ENCODE data around the gene RUSC1.
"Not testable (repeated sequence)": the region's sequence is repeated elsewhere in the genome, so short reads cannot be mapped to it uniquely, and the experiment has no call there.

RUSC1 gene

DNA sequence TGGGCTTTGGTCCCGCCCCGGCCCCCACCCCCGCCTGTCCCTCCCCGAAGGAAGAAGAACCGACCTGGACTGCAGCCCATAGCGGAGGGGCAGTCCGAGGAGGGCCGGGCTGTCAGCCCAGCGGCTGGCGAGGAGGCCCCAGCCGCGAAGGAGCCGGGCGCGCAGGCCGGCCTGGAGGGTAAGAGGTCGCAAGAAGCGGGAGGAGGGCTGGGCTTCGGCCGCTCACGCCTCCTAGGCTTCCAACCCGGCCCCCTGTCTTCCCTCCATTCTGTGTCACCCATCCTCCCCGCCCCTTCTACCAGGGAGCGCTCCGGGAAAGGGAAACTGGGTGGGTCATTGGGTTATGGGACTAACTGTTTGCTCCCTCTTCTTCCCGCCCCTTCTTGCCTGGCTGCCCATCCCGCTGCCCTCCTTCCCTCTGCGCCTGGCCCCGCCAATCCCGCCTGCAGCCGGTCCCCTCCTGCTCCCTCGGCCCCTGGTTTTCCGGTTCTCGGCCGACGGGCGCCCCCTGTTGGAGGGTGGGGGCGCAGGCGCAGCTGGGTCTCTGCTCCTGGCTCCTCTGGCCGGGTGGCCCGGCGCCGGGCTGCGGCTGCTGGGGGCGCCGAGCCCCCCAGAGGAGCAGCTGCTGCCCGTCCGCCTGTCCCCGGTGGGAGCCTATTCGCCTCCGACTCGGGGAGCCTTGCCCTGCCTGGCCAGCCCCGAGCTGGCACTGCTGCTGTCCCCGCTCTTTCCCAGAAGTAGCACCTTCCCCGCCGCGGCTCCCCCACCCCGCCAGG, 2.4 kb downstream of the RUSC1 start:
- peak; percentile 77 for DNase-seq (ENCODE audit: low read depth)

DNA sequence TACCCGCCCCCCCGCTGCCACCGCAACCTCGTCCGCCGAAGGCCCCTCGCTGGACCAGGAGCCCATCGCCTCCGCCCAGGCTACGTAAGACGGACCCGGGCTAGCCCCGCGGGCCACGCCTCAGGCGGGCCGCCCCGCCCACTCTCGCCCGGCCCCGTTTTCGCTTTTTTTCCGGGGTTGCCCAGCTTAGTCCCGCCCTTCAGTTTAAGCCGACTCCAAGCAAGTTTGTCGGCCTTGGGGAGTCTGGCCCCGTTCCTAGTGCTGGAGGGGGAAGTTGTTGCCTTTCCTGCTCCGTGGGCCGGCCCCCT, 3.0 kb downstream of the RUSC1 start:
- peak; percentile 57 for DNase-seq (ENCODE audit: low read depth)

DNA sequence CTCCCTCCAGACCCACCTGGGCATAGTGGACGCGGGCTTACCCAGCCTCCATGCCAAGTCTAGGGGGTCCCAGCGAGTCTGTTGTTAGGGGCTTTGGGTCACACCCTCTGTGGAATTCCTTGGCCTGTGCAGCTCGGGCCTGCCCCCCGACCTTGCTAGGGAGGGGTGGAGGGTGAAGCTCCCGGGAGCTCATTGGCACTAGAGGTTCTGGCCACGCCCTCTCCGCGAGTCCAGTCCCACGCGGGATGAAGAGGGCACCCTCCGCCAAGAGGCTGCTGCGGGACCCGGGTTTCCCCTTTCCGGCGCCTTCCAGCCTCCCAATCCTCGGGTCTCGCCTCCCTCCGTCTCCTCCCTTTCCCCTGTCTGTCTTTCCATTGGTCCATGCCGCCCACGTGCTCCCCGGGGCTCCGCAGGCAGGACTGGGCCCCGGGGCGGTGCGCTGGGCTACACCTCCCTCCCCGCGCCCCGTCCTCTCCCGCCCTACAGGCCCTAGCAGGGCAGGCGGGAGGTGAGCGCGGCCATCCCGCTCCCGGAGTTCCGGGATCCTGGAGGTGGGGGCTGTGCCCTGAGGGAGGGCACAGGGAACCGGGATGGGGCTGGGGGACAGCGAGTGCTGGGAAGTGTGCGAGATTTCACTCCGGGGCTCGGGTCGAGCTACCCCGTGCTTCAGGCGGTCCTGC, 3.5 kb downstream of the RUSC1 start:
- DNase-seq (ENCODE audit: low read depth): peak; percentile 82

DNA sequence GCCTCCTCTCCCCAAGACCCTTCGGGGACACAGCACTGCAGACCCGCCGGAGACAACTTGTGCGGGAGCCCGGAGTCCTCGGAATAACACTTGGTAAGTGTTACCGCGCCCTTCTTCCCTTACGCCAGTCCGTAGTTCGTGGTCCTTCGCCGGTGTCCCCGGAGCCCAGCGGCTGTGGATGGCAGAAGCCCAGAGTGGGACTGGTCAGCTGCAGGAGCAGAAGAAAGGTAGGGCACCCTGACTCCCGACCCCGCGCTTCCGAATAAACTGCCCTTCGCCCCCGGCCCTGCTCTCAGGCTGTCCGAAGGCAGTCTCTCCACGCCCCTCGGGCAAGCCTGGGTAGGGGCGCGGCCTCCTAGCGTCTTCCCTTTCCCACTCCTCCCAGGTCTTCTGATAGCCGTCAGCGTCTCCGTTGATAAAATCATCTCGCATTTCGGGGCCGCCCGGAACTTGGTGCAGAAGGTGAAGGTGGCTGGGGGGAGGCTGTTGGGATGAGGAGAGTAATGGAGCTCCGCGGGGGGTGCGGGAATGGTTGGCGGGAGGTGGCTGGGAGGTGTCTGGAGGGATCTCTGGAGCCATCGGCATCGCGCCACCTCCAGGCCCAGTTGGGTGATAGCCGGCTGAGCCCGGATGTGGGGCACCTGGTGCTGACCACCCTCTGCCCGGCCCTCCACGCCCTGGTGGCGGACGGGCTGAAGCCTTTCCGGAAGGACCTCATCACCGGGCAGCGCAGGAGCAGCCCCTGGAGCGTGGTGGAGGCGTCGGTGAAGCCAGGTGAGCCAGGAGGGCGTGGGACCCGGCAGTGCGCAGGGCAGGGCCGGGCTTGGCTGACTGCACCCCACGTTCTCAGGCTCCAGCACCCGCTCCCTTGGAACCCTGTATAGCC, 4.3 kb downstream of the RUSC1 start:
- DNase-seq (ENCODE audit: low read depth): no peak

DNA sequence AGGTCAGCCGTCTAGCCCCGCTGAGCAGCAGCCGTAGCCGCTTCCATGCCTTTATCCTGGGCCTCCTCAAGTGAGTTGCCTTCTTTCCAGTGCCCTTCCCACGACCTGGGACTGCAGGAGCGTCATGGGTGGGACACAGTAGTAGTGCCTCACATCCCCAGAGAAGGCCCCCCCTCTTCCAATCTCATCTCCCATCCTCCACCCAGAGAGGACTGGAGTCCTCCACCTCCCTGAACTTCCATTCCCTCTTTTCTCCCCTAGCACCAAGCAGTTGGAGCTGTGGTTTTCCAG, 4.9 kb downstream of the RUSC1 start:
- no peak for DNase-seq (ENCODE audit: low read depth)

DNA sequence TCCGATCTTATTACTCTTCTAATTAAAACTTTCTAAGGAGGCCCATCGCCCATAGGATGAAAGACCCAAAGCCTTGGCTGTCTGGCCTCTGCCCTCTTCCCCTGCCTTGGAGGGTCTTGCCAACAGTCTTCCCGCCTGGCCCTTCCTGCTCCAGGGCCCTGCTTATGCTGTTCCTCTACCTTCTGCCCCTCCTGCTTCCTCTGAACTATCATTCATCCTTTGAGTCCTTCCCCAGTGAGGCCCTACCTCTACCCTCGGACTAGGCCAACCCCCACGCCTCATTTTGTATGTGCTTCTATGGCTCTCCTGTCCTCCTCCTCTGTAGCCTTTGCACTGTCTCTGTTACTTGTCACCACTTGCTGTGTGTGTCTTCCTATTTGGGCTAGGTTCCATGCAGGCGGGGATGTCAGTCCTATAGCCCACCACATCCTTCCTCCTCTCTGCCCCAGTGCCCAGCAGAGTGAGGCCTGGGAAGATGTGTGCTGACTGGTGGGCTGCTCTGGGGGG, 5.4 kb downstream of the RUSC1 start:
- no peak for DNase-seq (ENCODE audit: low read depth)

DNA sequence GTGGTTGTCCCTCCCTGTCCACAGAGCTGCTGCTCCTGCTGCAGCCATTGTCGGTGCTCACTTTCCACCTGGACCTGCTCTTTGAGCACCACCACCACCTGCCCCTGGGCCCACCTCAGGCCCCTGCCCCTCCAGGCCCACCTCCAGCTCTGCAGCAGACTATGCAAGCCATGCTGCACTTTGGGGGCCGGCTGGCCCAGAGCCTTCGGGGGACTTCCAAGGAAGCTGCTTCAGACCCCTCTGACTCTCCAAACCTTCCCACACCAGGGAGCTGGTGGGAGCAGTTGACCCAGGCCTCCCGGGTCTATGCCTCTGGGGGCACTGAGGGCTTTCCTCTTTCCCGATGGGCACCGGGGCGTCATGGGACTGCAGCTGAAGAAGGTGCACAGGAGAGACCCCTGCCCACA, 5.9 kb downstream of the RUSC1 start:
- no peak for DNase-seq (ENCODE audit: low read depth)

DNA sequence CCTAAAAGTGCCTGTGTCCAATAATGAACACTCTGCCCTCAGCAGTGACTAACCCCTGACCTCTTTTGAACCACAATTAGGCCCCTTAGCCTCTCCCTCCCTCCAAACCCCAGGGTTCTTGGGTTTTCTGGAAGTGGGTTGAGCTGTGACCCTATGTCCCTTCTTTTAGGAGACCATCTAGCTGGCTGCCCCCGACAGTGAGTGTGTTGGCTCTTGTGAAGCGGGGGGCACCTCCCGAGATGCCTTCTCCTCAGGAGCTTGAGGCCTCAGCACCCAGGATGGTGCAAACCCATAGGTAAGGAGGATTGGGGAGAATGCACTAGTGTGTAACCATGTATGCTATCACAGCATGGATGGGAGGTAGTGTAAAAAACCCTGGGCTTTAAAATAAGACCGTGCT, 7.3 kb downstream of the RUSC1 start:
- no peak for DNase-seq (ENCODE audit: low read depth)

DNA sequence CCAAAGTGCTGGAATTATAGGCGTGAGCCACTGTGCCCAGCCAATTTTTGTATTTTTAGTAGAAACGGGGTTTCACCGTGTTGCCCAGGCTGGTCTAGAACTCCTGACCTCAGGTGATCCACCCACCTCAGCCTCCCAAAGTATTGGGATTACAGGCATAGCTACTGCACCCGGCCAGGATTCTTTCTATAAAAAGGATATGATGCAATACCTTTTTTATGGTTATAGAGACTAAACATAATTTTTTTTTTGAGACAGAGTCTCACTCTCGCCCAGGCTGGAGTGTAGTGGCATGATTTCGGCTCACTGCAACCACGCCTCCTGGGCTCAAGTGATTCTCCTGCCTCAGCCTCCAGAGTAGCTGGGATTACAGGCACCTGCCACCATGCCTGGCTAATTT, 8.2 kb downstream of the RUSC1 start:
- not testable (repeated sequence) for DNase-seq (ENCODE audit: low read depth)

DNA sequence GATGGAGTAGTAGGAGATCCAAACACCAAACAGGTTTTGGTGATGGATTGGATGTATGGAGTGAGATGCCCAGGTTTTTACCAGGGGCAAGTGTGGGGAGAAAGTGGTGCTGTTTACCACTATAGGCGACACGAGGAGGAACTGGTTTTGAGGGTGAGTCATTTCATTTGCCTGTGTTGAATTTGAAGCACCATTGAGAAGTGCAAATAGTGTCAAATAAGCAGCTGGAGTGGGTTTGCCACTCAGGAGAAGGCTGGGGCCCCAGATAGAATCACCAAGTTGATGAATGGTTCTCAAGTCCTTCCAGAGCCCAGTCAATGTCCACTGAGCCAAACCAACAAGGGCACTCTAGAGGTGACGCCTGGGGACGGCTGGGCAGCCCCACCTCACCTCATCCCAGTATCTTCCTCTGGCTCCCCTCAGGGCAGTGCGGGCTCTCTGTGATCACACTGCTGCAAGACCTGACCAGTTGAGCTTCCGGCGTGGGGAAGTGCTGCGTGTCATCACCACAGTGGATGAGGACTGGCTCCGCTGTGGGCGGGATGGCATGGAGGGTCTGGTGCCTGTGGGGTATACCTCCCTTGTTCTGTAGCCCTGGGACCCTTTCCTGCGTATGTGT, 9.4 kb downstream of the RUSC1 start:
- no peak for DNase-seq (ENCODE audit: low read depth)

DNA sequence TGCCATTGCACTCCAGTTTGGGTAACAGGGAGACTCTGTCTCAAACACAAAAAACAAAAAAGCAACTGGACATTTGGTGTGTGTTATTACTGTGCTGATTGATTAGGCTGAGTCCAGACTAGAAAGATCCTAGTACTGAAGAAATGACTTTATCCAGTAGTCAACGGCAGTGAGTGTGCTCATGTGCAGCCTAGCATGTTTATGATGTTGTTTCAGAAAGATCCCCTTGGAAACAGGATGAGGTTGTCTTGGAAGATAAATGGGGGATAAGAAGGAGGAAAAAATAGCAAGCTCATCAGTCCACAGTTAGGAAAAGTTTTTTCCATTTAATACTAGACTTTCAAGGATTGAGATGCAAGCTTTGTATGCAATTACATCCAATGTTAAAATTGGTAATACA, 14.3 kb downstream of the RUSC1 start:
- no peak for DNase-seq (ENCODE audit: low read depth)

DNA sequence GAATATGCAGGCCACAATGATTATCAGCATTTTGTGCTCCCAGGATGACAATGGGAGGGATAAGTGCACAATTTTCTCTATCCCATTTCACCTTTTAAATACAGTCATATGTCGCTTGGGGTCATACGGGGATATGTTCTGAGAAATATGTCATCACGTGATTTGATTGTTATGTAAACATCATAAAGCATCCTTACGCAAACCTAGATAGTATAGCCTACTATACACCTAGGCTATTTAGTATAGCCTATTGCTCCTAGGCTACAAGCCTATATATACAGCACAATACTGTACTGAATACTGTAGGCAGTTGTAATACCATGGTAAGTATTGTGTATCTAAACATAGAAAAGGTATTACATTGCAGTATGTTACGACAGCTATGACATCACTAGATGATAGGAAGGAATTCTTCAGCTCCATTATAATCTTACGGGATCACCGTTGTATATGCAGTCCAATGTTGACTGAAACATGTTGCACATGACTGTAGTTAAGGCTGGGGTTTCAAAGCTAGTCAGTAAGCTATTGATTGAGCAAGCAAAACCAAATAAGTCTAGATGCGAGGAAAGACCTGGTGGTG, 18.9 kb downstream of the RUSC1 start:
- DNase-seq (ENCODE audit: low read depth): no peak

DNA sequence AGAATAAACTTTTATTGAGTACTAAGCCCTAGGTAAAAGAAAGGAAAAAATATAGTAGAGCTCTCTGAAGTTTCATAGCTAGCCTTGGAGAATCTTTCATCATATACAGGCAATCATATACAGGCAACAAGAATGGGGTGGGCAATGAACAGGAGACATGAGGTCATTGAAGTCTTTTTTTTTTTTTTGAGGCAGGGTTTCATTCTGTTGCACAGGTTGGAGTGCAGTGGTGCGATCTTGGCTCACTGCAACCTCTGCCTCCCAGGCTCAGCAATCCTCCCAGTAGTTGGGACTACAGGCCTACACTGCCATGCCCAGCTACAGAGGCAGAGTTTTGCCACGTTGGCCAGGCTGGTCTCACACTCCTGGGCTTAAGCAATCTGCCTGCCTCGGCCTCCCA, 22.1 kb downstream of the RUSC1 start:
- DNase-seq (ENCODE audit: low read depth): no peak

DNA sequence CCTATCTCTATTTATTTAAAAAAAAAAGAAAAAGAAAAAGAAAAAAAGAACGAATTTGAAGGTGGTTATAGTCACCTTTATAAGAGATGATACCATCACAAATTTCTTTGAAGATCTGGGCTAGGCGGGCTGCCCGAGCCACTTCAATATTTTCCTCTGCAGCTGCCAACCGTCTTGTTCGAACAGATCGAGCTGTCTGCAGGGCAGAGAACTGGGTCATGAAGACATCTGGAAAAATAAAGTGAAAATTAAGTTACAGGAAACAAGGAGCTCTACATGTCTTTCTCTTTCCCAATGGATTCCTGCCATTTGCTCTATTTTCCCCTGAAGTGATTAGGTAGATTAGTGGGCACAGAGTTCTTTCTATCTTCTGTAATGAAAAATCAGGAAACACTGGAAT, 31.9 kb downstream of the RUSC1 start:
- DNase-seq (ENCODE audit: low read depth): no peak

DNA sequence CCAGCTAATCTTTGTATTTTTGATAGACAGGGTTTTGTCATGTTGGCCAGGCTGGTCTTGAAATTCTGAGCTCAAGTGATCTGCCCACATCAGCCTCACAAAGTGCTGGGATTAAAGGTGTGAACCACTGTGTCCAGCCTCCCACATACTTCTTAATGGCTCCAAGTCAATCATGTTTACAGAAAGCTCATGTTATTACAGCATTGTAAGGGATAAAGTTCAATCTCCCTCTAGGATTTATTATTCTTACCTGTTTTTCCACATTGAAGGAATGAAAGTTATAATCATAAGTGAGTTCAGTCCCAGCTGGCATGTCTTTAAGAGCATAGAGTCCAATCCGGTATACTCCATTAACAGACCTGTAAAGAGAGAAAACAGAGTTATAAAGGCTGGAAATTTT, 39.4 kb downstream of the RUSC1 start:
- no peak for DNase-seq (ENCODE audit: low read depth)

DNA sequence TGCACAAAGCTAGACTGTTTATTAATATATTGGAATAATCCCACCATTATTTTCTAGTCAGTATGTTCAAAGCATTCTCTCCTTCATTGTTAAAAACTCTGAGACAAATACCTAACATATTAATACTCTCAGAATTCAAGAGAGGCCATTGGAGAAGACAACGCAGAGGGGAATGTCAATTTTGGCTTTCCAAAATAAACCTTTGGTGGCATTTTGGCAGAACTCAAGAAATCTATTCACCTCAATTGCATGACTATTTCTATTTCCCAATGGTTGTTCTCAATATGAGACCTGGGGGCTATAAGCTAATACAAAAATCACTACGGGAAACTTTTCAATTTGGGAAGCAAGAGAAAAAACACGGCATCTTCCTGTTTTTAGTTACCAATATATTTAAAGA, 58.5 kb downstream of the RUSC1 start:
- no peak for DNase-seq (ENCODE audit: low read depth)

DNA sequence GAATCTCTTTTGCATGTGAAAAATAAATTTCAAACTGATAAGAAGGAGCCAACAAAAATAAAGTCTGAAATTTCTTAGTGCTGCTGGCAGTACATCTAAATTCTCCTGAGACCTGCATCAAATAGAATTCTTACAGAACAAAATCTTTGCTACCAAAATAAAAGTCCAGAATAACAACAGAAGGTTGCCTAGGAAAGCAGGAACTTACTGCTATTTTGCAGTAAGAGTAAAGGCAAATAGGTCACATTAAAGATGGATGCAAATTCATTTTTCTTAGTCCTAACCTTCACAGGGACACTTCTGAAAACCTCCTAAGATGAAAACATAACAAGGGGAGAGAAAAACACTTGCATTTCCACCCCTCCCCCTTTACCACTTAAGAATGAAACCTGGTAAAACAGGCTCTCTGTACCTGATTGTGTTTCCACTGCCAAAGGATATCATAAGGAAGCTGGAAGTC, 59.0 kb downstream of the RUSC1 start:
- DNase-seq (ENCODE audit: low read depth): no peak

Data from stimulated activated CD8-positive, alpha-beta memory T cell treated with anti-CD3 and anti-CD28 coated beads, Interleukin-7, amount 100 ng/mL, for 24 hours (primary cell).